ENCODE results near the gene RTL10.

RTL10 gene

DNA sequence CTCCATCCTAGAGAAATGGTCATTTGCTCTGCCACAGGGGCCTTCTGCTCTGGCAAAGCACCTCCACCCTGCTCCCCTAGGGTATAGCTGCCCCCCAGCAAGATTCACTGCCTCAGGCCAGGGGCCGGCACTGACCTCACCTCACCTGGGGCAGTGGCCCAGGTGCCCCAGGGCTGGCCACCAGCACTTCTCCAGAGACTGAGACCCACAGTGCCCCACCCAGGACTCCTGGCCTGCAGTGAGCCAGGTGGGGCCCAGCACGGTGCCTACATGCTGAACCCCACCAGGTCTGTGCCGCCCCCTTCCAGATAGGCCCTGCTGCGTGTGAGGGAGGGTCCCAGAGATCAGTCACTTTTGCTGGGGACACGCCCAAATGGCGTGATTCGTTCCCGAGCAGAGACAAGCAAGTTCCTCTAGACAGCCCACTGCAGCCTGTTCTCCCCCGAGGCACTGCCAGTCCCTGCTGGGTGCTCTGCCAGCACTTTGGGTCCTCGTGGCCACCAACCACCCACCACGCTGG, 10.8 kb downstream of the RTL10 start:
- peak overlapping the region in 2 of 5 donors; percentile 33 to 40 for H3K4me3 ChIP-seq (ENCODE audit: low read depth in 1 of 5, low read length in 5 of 5)
- H3K27ac ChIP-seq (ENCODE audit: low read depth, low read length) = no peak overlapping the region
- no peaks in the 10 kb centered on the region for H3K36me3 ChIP-seq (ENCODE audit: control insufficient read depth in 5 of 5, insufficient read depth in 5 of 5, low read length in 5 of 5)
- peaks cover 0 to 24% (median 20%) of the 10 kb centered on the region in 5 donors for H3K4me1 ChIP-seq (ENCODE audit: control insufficient read depth in 5 of 5, insufficient read depth in 5 of 5, low read length in 5 of 5)
- H3K27me3 ChIP-seq (ENCODE audit: control insufficient read depth in 5 of 5, insufficient read depth in 4 of 5, low read length in 5 of 5) = no peaks in the 10 kb centered on the region
- peaks cover 0 to 4% (median 0%) of the 10 kb centered on the region in 5 donors for H3K9me3 ChIP-seq (ENCODE audit: control insufficient read depth in 5 of 5, low read length in 5 of 5)
- H3K9ac ChIP-seq (ENCODE audit: low read length in 5 of 5) = peak overlapping the region in 2 of 5 donors; percentile 1 to 68

- Histone ChIP-seq H3K9me3 (ENCODE audit: control insufficient read depth in 5 of 5, low read length in 5 of 5) (peaks cover 0 to 4% (median 0%) of the 10 kb centered on the region in 5 donors), H3K4me1 (ENCODE audit: control insufficient read depth in 5 of 5, insufficient read depth in 5 of 5, low read length in 5 of 5) (peaks cover 0 to 24% (median 20%) of the 10 kb centered on the region in 5 donors), H3K4me3 (ENCODE audit: low read depth in 1 of 5, low read length in 5 of 5) (no peak overlapping the region), H3K27ac (ENCODE audit: low read depth, low read length) (no peak overlapping the region), H3K27me3 (ENCODE audit: control insufficient read depth in 5 of 5, insufficient read depth in 4 of 5, low read length in 5 of 5) (no peaks in the 10 kb centered on the region), H3K9ac (ENCODE audit: low read length in 5 of 5) (peak overlapping the region in 1 of 5 donors; percentile 68), H3K36me3 (ENCODE audit: control insufficient read depth in 5 of 5, insufficient read depth in 5 of 5, low read length in 5 of 5) (no peaks in the 10 kb centered on the region)
Observed at GRCh38 chr22:19843107-19843856, 11.4 kb downstream of the RTL10 start.

DNA sequence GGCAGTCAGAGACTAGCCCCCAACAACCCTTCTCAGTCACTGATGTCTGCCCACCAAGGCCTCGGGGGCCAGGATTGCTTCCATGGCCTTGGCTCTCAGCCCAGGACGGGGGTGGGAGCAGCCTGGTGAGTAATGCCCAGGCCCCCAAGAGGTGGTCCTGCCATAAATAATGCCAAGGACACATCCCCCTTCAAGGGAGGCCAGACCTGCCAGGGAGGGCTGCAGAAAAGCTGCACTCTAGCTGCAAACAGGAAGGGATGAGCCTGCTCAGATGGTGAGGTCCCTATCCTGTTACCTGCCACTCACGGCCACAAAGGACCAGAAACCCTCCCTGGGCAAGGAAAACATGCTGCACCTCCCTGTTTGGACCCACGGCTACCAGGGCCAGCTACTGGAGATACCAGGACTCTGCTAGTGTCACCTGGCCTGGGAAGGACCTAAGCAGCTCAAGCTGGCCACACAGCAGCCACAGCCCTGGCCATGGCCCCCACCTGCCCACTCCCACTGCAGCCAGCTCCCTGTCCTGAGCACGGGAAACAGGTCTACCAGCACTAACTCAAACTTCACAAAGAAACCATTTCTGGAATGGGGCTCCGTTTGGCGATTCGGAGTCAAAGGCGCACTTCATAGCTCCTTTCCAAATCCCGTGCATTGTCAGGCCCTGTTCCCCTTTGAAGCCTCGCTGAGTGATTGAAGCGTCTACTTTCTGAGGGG, 12.1 kb downstream of the RTL10 start:
- Histone ChIP-seq H3K4me1 (ENCODE audit: control insufficient read depth in 5 of 5, insufficient read depth in 5 of 5, low read length in 5 of 5) (peaks cover 0 to 24% (median 20%) of the 10 kb centered on the region in 5 donors), H3K27me3 (ENCODE audit: control insufficient read depth in 5 of 5, insufficient read depth in 4 of 5, low read length in 5 of 5) (no peaks in the 10 kb centered on the region), H3K9ac (ENCODE audit: low read length in 5 of 5) (no peak overlapping the region), H3K36me3 (ENCODE audit: control insufficient read depth in 5 of 5, insufficient read depth in 5 of 5, low read length in 5 of 5) (no peaks in the 10 kb centered on the region), H3K4me3 (ENCODE audit: low read depth in 1 of 5, low read length in 5 of 5) (no peak overlapping the region), H3K27ac (ENCODE audit: low read depth, low read length) (no peak overlapping the region), H3K9me3 (ENCODE audit: control insufficient read depth in 5 of 5, low read length in 5 of 5) (peaks cover 0 to 4% (median 0%) of the 10 kb centered on the region in 5 donors)

GRCh38 chr22:19841641-19842392, 12.9 kb downstream of the RTL10 start:
- peaks cover 0 to 24% (median 20%) of the 10 kb centered on the region in 5 donors for H3K4me1 ChIP-seq (ENCODE audit: control insufficient read depth in 5 of 5, insufficient read depth in 5 of 5, low read length in 5 of 5)

GRCh38 chr22:19840955-19841640, 13.6 kb downstream of the RTL10 start:
- Histone ChIP-seq H3K4me3 (ENCODE audit: low read depth in 1 of 5, low read length in 5 of 5) (no peak overlapping the region), H3K9me3 (ENCODE audit: control insufficient read depth in 5 of 5, low read length in 5 of 5) (no peaks in the 10 kb centered on the region), H3K4me1 (ENCODE audit: control insufficient read depth in 5 of 5, insufficient read depth in 5 of 5, low read length in 5 of 5) (peaks cover 0 to 24% (median 20%) of the 10 kb centered on the region in 5 donors), H3K9ac (ENCODE audit: low read length in 5 of 5) (no peak overlapping the region), H3K27ac (ENCODE audit: low read depth, low read length) (no peak overlapping the region), H3K27me3 (ENCODE audit: control insufficient read depth in 5 of 5, insufficient read depth in 4 of 5, low read length in 5 of 5) (no peaks in the 10 kb centered on the region), H3K36me3 (ENCODE audit: control insufficient read depth in 5 of 5, insufficient read depth in 5 of 5, low read length in 5 of 5) (no peaks in the 10 kb centered on the region)

More at GRCh38 chr22:19841641-19842392, 12.9 kb downstream of the RTL10 start:
- Histone ChIP-seq H3K9ac (ENCODE audit: low read length in 5 of 5) (no peak overlapping the region), H3K27me3 (ENCODE audit: control insufficient read depth in 5 of 5, insufficient read depth in 4 of 5, low read length in 5 of 5) (no peaks in the 10 kb centered on the region), H3K36me3 (ENCODE audit: control insufficient read depth in 5 of 5, insufficient read depth in 5 of 5, low read length in 5 of 5) (no peaks in the 10 kb centered on the region), H3K9me3 (ENCODE audit: control insufficient read depth in 5 of 5, low read length in 5 of 5) (peaks cover 0 to under 1% (median 0%) of the 10 kb centered on the region in 5 donors), H3K27ac (ENCODE audit: low read depth, low read length) (no peak overlapping the region), H3K4me3 (ENCODE audit: low read depth in 1 of 5, low read length in 5 of 5) (no peak overlapping the region)

DNA sequence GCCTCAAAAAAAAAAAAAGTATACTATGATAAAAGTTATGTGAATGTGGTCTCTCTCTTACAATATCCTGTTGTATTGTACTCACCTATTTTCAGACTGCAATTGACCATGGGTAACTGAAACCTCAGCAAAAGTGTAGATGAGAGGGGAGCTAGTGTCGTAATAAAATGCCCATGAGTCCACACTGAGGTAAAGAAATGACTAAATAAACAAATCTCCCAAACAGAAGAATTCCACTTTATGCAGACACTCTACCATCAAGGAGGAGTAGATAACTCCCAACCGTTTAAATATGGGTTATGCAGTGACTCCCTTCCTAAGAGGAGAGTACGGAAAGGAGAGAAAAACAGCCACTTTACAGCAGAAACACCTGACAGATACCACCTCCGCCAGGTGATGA, 14.6 kb downstream of the RTL10 start:
- Histone ChIP-seq H3K9ac (ENCODE audit: low read length in 5 of 5) (no peak overlapping the region), H3K27me3 (ENCODE audit: control insufficient read depth in 5 of 5, insufficient read depth in 4 of 5, low read length in 5 of 5) (no peaks in the 10 kb centered on the region)

DNA sequence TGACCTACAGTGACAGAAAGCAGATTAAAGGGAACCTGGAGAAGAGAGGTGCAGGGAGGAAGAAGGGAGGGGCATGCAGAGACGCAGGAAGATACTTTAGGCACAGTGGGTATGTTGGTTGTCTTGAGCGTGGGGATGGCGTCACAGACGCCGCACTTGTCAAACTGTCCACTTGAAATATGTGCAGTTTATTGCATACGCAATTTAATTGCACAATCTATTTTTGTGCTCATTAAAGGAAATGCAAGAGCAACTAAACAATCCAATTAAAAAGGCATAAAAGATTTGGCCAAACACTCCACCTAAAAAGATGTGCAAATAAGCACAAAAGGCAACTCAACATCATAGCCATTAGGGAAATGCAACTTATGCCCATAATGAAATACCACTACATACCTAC, 16.8 kb downstream of the RTL10 start:
- Histone ChIP-seq H3K27me3 (ENCODE audit: control insufficient read depth in 5 of 5, insufficient read depth in 4 of 5, low read length in 5 of 5) (no peaks in the 10 kb centered on the region), H3K4me1 (ENCODE audit: control insufficient read depth in 5 of 5, insufficient read depth in 5 of 5, low read length in 5 of 5) (no peaks in the 10 kb centered on the region), H3K9ac (ENCODE audit: low read length in 5 of 5) (no peak overlapping the region), H3K9me3 (ENCODE audit: control insufficient read depth in 5 of 5, low read length in 5 of 5) (no peaks in the 10 kb centered on the region), H3K36me3 (ENCODE audit: control insufficient read depth in 5 of 5, insufficient read depth in 5 of 5, low read length in 5 of 5) (no peaks in the 10 kb centered on the region), H3K27ac (ENCODE audit: low read depth, low read length) (no peak overlapping the region), H3K4me3 (ENCODE audit: low read depth in 1 of 5, low read length in 5 of 5) (no peak overlapping the region)

More for the DNA sequence above, 14.6 kb downstream of the RTL10 start:
- Histone ChIP-seq H3K36me3 (ENCODE audit: control insufficient read depth in 5 of 5, insufficient read depth in 5 of 5, low read length in 5 of 5) (no peaks in the 10 kb centered on the region), H3K4me1 (ENCODE audit: control insufficient read depth in 5 of 5, insufficient read depth in 5 of 5, low read length in 5 of 5) (peaks cover 0 to 19% (median 17%) of the 10 kb centered on the region in 5 donors), H3K9me3 (ENCODE audit: control insufficient read depth in 5 of 5, low read length in 5 of 5) (no peaks in the 10 kb centered on the region), H3K27ac (ENCODE audit: low read depth, low read length) (no peak overlapping the region), H3K4me3 (ENCODE audit: low read depth in 1 of 5, low read length in 5 of 5) (no peak overlapping the region)

GRCh38 chr22:19836512-19836911, 18.2 kb downstream of the RTL10 start:
- H3K27me3 ChIP-seq (ENCODE audit: control insufficient read depth in 5 of 5, insufficient read depth in 4 of 5, low read length in 5 of 5) = no peaks in the 10 kb centered on the region
- no peak overlapping the region for H3K4me3 ChIP-seq (ENCODE audit: low read depth in 1 of 5, low read length in 5 of 5)
- H3K9ac ChIP-seq (ENCODE audit: low read length in 5 of 5) = no peak overlapping the region
- H3K36me3 ChIP-seq (ENCODE audit: control insufficient read depth in 5 of 5, insufficient read depth in 5 of 5, low read length in 5 of 5) = no peaks in the 10 kb centered on the region
- no peak overlapping the region for H3K27ac ChIP-seq (ENCODE audit: low read depth, low read length)
- H3K4me1 ChIP-seq (ENCODE audit: control insufficient read depth in 5 of 5, insufficient read depth in 5 of 5, low read length in 5 of 5) = no peaks in the 10 kb centered on the region
- H3K9me3 ChIP-seq (ENCODE audit: control insufficient read depth in 5 of 5, low read length in 5 of 5) = no peaks in the 10 kb centered on the region

DNA sequence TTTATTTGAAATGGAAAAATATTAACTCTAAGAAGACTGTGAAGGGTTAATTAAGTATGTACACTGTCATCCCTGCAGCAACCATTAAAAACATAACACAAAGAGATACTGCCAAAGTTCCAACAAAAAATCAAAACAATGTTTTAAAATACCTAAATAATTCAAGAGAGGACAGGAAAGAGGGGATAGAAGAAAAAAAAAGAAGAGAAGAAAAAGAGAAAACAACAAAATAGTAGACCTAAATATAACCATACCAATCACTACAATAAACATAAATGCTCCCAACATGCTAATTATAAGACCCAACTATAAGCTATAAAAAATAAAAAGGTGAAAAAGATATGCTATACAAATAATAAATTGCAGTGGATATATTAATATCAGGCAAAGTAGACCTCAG, 20.1 kb downstream of the RTL10 start:
- no peaks in the 10 kb centered on the region for H3K36me3 ChIP-seq (ENCODE audit: control insufficient read depth in 5 of 5, insufficient read depth in 5 of 5, low read length in 5 of 5)
- no peak overlapping the region for H3K27ac ChIP-seq (ENCODE audit: low read depth, low read length)
- no peak overlapping the region for H3K4me3 ChIP-seq (ENCODE audit: low read depth in 1 of 5, low read length in 5 of 5)
- no peak overlapping the region for H3K9ac ChIP-seq (ENCODE audit: low read length in 5 of 5)
- H3K27me3 ChIP-seq (ENCODE audit: control insufficient read depth in 5 of 5, insufficient read depth in 4 of 5, low read length in 5 of 5) = no peaks in the 10 kb centered on the region
- H3K4me1 ChIP-seq (ENCODE audit: control insufficient read depth in 5 of 5, insufficient read depth in 5 of 5, low read length in 5 of 5) = no peaks in the 10 kb centered on the region
- no peaks in the 10 kb centered on the region for H3K9me3 ChIP-seq (ENCODE audit: control insufficient read depth in 5 of 5, low read length in 5 of 5)
